SH-SY5Y (cell line): Measurements from ENCODE around the gene SGCA.

Experiments
- GATA2 ChIP-seq: IDR thresholded peaks from 2 replicates; pipeline ENCODE4 v1.6.1; 2011; ENCODE audit warnings: mild to moderate bottlenecking, low read depth, low read length
- GATA3 ChIP-seq: IDR thresholded peaks from 2 replicates; pipeline ENCODE4 v1.6.1; 2011; ENCODE audit warnings: low read depth, mild to moderate bottlenecking, low read length, moderate library complexity

DNA sequence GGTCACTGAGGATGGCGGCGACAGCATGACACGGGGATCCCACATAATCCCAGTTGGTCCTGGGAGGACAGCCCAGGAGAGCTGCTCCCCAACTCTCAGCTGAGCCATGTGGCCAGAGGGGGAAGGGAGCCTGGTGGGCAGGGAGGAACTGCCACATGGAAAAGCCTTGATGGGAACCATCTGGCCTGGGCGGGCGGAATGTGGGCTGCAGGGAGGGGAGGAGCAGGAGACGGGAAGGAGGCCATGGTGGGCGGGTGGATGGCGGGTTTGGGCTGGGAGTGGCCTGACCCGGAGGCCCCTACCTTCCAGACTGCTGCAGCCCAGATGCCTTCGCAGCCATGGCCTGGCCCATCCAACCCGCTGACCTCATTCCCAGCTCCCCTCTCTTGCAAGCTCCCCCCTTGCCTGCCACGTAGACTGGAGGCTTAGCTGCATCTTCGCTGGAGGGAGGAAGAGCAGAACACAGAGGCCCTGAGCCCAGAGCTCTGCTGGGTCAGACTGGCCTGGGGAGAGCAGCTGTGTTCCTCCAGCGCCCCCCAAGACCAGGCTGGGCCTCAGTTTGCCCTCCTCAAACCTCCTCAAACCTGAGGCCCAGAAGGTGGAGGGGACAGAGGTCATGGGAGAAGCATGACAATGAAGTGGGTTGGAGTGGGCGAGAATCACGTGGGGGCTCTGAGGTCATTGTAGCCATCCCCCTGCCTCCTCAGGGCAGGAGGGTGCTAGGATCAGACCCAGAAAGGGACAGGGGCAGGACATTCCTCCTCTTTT lies 43.9 kb downstream of the SGCA start:
- TF ChIP-seq GATA2, result no peak
- no peak for TF ChIP-seq GATA3
